Neural cell (in vitro differentiated cells): ENCODE results near the gene ZMIZ2.

Source experiments
- CTCF ChIP-seq: fragments of 450-650 bp; IDR thresholded peaks from 2 replicates; pipeline ENCODE4 v1.5.1; 2014; ENCODE audit warnings: antibody characterized with exemption, mild to moderate bottlenecking, moderate library complexity; ENCODE audit not compliant: poor library complexity, severe bottlenecking
- SMC3 ChIP-seq: fragments of 450-650 bp; conservative IDR thresholded peaks from 2 replicates; pipeline ENCODE4 v1.6.1; 2014; ENCODE audit warnings: antibody characterized with exemption, mild to moderate bottlenecking, moderate library complexity; ENCODE audit not compliant: poor library complexity

GRCh38 chr7:44705434-44705833 is 43.2 kb upstream of the ZMIZ2 start:
- no peak for TF ChIP-seq SMC3
- TF ChIP-seq CTCF = no peak
